ENCODE data around the gene FBLIM1.

Gene FBLIM1

GRCh38 chr1:15767941-15768340, 9.3 kb downstream of the FBLIM1 start:
- no peak overlapping the region for H3K27ac Mint-ChIP-seq
- ATAC-seq: no peak
- no peaks in the 10 kb centered on the region for H3K36me3 Mint-ChIP-seq
- H3K9me3 Mint-ChIP-seq: no peaks in the 10 kb centered on the region
- H3K4me1 Mint-ChIP-seq: no peaks in the 10 kb centered on the region
- no peak overlapping the region for H3K4me3 Mint-ChIP-seq
- peaks cover 78% of the 10 kb centered on the region for H3K27me3 Mint-ChIP-seq

- ATAC-seq: no peak
- no peaks in the 10 kb centered on the region for H3K9me3 Mint-ChIP-seq
- H3K27ac Mint-ChIP-seq: no peak overlapping the region
- H3K36me3 Mint-ChIP-seq: no peaks in the 10 kb centered on the region
- no peaks in the 10 kb centered on the region for H3K4me1 Mint-ChIP-seq
- peaks cover 76% of the 10 kb centered on the region for H3K27me3 Mint-ChIP-seq
- H3K4me3 Mint-ChIP-seq: no peak overlapping the region
These were observed 9.8 kb downstream of the FBLIM1 start for GRCh38 chr1:15768388-15768787.

GRCh38 chr1:15770313-15770962, 11.8 kb downstream of the FBLIM1 start:
- Mint-ChIP-seq H3K27ac (no peak overlapping the region), H3K27me3 (peaks cover 57% of the 10 kb centered on the region), H3K4me1 (no peaks in the 10 kb centered on the region), H3K4me3 (no peak overlapping the region), H3K36me3 (no peaks in the 10 kb centered on the region), H3K9me3 (no peaks in the 10 kb centered on the region)
- ATAC-seq: no peak

DNA sequence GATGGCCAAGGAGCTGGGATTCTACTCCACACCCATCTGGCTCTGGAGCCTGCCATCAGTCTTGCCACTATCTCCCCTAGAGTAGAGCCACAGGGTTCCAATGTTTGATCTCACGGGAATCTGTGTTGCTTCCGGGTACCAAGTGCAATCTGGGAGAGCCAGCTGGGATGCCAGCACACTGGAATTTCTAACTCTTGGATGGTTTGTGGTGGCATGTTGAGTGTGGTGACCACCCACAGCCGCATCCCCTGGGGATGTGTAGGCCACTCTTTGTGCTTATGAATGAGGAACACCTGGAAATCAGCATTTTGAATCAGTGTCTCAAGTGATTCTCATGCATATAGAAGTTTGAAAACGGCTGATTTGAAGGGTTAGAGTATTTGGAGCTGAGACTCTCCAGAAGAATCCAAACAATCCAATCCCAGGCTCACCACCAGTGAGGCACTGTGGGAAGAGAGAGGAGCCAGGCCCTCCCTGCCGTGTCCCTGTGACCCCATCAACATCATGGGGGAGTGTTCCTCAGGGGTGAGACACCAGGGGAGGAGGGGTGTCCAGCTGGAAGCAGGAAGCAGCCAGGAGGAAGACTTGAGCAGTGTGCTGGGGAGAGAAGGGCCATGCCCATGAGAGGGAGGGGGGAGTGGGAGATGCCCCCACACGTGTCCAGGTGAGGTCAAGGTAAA, 13.4 kb downstream of the FBLIM1 start:
- Mint-ChIP-seq H3K27me3 (peaks cover 50% of the 10 kb centered on the region), H3K36me3 (no peaks in the 10 kb centered on the region), H3K27ac (no peak overlapping the region), H3K4me1 (no peaks in the 10 kb centered on the region), H3K9me3 (no peaks in the 10 kb centered on the region), H3K4me3 (no peak overlapping the region)
- no peak for ATAC-seq

DNA sequence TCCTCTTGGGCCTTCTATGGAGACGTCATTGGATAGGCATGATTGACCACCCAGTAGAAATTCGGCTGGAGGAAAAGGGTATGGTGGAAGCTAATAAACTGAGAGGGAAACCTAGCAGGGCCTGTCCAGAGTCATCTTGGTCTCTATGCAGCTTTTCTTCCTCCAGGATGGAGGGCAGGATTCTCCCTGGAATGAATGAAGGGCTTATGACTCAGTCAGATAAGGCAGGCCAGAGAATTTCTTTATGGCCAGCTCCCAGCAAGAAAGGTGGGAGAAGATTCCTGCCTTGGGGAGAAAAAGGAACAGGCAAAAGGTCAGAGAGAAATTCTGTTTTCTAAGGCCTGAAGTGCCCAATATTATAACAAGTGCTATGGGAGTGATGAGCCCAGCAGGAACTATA, 17.1 kb downstream of the FBLIM1 start:
- H3K4me3 Mint-ChIP-seq: no peak overlapping the region
- no peaks in the 10 kb centered on the region for H3K9me3 Mint-ChIP-seq
- no peak for ATAC-seq
- no peaks in the 10 kb centered on the region for H3K4me1 Mint-ChIP-seq
- H3K36me3 Mint-ChIP-seq: no peaks in the 10 kb centered on the region
- no peak overlapping the region for H3K27ac Mint-ChIP-seq
- peaks cover 36% of the 10 kb centered on the region for H3K27me3 Mint-ChIP-seq

DNA sequence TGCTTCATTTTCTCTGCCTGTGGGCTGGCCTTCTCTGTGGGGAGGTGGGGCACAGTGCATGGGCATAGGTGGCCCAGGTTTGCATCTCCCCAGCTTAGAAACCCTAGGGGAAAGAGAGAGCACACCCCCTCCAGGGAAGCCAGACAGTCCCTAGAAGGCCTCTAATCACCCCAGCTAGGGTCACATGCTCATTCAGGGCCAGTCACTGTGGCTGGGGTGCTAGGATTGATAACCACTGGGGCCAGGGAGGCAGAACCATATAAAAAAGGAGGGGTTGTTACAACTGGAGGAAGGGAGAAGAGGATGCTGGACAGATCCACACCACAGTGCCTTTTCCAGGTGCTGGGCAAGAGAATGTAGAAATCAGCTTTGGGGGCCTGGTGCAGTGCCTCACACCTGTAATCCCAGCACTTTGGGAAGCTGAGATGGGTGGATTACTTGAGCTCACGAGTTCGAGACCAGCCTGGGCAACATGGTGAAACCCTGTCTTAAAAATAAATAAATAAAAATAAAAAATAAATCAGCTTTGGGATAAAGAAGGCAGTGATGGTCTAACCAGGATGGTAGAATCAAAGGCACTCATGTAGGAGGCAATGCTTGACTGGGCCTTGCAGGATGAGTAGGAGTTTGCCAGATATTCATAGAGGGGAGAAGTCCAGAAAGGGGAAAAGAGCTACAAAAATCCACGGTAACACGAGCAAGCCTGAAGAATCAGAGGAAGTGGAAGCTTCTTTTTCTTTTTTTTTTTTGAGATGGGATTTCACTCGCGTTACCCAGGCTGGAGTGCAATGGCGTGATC, 19.5 kb downstream of the FBLIM1 start:
- no peak for ATAC-seq
- Mint-ChIP-seq H3K27ac (no peak overlapping the region), H3K4me3 (no peak overlapping the region), H3K9me3 (no peaks in the 10 kb centered on the region), H3K27me3 (peaks cover 22% of the 10 kb centered on the region), H3K4me1 (no peaks in the 10 kb centered on the region), H3K36me3 (no peaks in the 10 kb centered on the region)

- H3K27me3 Mint-ChIP-seq: peaks cover 27% of the 10 kb centered on the region
- H3K4me3 Mint-ChIP-seq: no peak overlapping the region
- no peak for ATAC-seq
- no peaks in the 10 kb centered on the region for H3K36me3 Mint-ChIP-seq
- H3K4me1 Mint-ChIP-seq: peaks cover 6% of the 10 kb centered on the region
- H3K27ac Mint-ChIP-seq: no peak overlapping the region
- no peaks in the 10 kb centered on the region for H3K9me3 Mint-ChIP-seq
These were observed 27.1 kb downstream of the FBLIM1 start for GRCh38 chr1:15785683-15786082.

- peaks cover 6% of the 10 kb centered on the region for H3K4me1 Mint-ChIP-seq
- no peak overlapping the region for H3K4me3 Mint-ChIP-seq
- ATAC-seq: no peak
- no peaks in the 10 kb centered on the region for H3K9me3 Mint-ChIP-seq
- peaks cover 27% of the 10 kb centered on the region for H3K27me3 Mint-ChIP-seq
- no peak overlapping the region for H3K27ac Mint-ChIP-seq
- no peaks in the 10 kb centered on the region for H3K36me3 Mint-ChIP-seq
These were observed 28.0 kb downstream of the FBLIM1 start for GRCh38 chr1:15786581-15786980.

DNA sequence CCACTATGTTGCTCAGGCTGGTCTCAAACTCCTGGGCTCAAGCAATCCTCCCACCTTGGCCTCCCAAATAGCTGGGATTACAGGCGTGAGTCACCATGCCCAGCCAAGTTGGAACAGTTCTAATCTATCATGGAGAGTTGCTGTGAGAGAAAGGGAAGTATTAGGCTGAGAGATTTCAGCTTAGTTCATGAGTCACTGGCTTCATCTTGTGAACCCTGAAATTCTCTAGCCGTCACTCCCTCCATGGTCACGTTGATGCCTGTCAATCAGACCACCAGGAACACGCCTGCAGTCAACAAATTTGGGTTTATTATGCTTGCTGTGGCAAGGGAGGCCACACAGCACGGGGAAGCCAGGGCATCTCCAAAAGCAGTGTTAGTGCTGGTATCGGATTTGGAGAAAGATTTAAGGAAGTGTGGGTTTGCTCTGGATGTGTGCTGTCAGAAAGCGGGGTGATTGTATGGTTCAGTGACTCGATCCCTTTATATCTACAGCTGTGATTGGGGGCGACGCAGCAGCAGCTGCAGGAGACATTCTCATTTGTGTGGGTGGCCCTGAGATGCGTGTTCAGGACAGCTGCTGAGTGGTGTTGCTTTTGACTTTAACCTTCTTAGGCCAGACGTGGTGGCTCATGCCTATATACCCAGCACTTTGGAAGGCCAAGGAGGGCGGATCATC, 30.2 kb downstream of the FBLIM1 start:
- peak overlapping the region; percentile 3 for H3K27ac Mint-ChIP-seq
- H3K9me3 Mint-ChIP-seq: no peaks in the 10 kb centered on the region
- ATAC-seq: peak; percentile 56
- no peaks in the 10 kb centered on the region for H3K36me3 Mint-ChIP-seq
- H3K27me3 Mint-ChIP-seq: peaks cover 27% of the 10 kb centered on the region
- H3K4me3 Mint-ChIP-seq: no peak overlapping the region
- peaks cover 12% of the 10 kb centered on the region for H3K4me1 Mint-ChIP-seq

DNA sequence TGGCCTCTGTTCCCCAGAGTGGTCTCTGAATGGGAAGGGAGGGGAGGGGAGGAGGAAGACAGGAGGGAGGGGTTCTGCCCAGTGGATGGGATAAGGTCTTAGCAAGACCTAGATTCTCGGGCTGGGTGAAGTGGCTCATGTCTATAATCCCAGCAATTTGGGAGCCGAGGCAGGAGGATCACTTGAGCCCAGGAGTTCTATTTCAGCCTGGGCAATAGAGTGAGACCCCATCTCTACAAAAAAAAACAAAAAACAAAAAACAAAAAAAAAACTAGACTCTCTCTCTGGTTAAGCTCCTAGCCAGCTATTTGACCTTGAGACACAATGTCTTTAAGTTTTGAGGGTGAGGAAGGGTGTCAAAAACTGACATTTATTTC, 37.5 kb downstream of the FBLIM1 start:
- H3K9me3 Mint-ChIP-seq: no peaks in the 10 kb centered on the region
- H3K27me3 Mint-ChIP-seq: peaks cover 38% of the 10 kb centered on the region
- H3K27ac Mint-ChIP-seq: no peak overlapping the region

GRCh38 chr1:15797614-15798390, 39.2 kb downstream of the FBLIM1 start:
- Mint-ChIP-seq H3K4me1 (peaks cover 21% of the 10 kb centered on the region), H3K27ac (no peak overlapping the region), H3K4me3 (no peak overlapping the region), H3K27me3 (peaks cover 38% of the 10 kb centered on the region), H3K9me3 (no peaks in the 10 kb centered on the region), H3K36me3 (no peaks in the 10 kb centered on the region)
- ATAC-seq: no peak

More for the DNA sequence above, 37.5 kb downstream of the FBLIM1 start:
- Mint-ChIP-seq H3K36me3 (no peaks in the 10 kb centered on the region), H3K4me1 (peaks cover 27% of the 10 kb centered on the region), H3K4me3 (no peak overlapping the region)
- ATAC-seq: no peak

DNA sequence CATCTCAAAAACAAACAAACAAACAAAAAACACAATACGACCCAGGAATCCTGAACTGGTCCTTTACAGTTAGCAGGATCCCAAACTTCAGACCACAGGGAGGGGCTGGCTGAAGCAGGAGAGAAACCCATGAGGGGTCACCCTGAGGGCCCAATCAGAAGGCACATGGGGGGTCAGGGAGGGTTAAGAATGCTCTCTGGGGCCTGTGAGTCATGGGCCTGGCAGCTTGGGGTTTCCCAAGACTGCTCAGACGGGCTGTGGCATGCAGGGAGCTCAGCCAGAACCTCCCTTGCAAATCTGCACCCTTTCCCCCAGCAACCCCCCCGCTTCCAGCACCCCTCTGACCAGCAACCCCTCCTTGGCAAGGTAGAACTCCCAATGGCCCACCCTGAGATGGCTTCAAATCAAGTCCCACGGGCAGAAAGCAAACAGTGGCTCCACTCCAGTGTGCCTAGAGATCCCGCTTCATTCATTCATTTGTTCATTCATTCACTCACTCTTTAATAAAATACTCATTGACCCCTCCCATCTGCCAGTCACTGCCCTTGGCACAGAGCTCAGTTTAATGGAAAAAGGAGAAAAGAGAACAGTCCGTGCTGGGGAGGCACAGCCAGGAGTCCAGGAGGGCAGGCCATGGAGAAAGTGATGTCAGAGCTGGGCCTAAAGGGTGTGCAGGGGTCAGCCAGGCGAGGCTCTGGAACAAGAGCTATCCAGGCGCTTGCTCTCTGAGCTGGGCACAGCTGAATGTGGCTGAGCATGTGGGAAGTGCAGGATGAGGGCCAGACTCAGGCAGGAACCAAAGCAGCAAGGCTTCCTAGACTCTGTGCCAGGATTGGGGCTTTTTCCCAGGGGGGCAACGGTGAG, 40.6 kb downstream of the FBLIM1 start:
- H3K4me3 Mint-ChIP-seq: no peak overlapping the region
- no peaks in the 10 kb centered on the region for H3K9me3 Mint-ChIP-seq

DNA sequence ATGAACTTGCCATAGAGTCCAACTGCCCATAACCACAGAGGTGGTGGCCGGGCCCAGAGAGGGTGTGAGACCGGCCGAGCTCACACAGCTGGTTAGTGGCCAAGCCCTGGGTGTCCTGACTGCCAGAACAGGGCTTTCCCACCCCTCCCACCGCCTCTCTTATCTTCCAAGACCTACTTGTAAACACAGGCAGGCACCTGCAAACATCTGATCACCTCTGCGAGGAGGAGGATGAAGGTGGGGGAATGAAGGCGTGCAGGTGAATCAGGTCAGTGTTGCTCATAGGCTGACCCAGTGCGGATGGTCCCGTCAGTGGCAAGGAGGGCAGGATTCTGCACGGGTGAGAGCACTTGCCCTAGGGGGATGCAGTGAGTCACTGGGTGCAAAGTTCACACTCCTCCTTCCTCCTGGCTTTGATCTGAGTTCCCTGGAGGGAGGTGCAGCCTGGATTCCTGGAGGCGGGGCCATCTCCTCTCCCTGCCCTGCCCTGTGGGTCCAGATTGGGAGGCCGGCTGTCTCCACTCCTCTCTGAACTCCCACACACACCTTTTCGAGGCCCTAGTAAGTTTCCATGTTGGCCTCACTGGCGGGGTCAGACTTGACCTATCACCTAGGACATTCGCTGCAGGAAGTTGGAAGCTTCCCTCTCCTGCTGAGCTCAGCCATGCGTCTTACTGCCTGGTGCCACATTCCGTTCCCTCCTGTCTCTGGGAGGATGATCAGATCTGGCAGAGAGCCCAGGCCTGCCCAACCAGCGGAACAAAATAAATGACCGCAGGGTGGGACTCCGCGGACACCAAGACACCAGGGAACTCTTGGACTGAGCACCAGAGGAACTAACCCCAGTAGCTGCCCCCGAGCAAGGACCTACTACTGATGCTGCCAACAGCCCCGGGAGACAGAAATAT, 41.6 kb downstream of the FBLIM1 start:
- Mint-ChIP-seq H3K4me1 (peaks cover 30% of the 10 kb centered on the region), H3K4me3 (no peak overlapping the region), H3K36me3 (no peaks in the 10 kb centered on the region), H3K27ac (peak overlapping the region; percentile 48), H3K27me3 (peaks cover 38% of the 10 kb centered on the region), H3K9me3 (no peaks in the 10 kb centered on the region)
- no peak for ATAC-seq

More for the DNA sequence above, 40.6 kb downstream of the FBLIM1 start:
- H3K36me3 Mint-ChIP-seq: no peaks in the 10 kb centered on the region
- H3K4me1 Mint-ChIP-seq: peaks cover 30% of the 10 kb centered on the region
- peak overlapping the region; percentile 48 for H3K27ac Mint-ChIP-seq
- peak; percentile 82 for ATAC-seq
- peaks cover 38% of the 10 kb centered on the region for H3K27me3 Mint-ChIP-seq

Data from stimulated activated memory B cell treated with anti-CD40 and anti-IgM and Interleukin-4, amounts not matched to agents 10 μg/mL and 1 μg/mL and 100 μg/mL, for 72 hours (primary cell).